ENCODE measurements around the gene ARHGAP42.

GRCh38 chr11:101011881-101012280, 324.8 kb downstream of the ARHGAP42 start:
- TF ChIP-seq CTCF (IDR thresholded peaks at IDR 0.05; ENCODE audit: insufficient read depth, low read length) (no peak), POLR2AphosphoS5 (IDR thresholded peaks at IDR 0.05; ENCODE audit: low read depth) (no peak)

Data from HL-60 (cell line).